Measurements from ENCODE around the gene FHOD1.

FHOD1 gene

GRCh38 chr16:67241008-67241900 lies 6.0 kb downstream of the FHOD1 start:
- in situ Hi-C loops (cut with HindIII; ENCODE audit: low sequenced_read_pairs) = no loop called here
- DNase-seq (ENCODE audit: low read depth, low spot score) = peak; percentile 75
- no peak overlapping the region for H3K4me3 ChIP-seq (ENCODE audit: low read depth, low read length)
- no peak for TF ChIP-seq CTCF (IDR thresholded peaks at IDR 0.05; ENCODE audit: low read depth, low read length)

- TF ChIP-seq CTCF (IDR thresholded peaks at IDR 0.05; ENCODE audit: low read depth, low read length) = no peak
- H3K4me3 ChIP-seq (ENCODE audit: low read depth, low read length) = no peak overlapping the region
- DNase-seq (ENCODE audit: low read depth, low spot score) = no peak
- in situ Hi-C loops (cut with HindIII; ENCODE audit: low sequenced_read_pairs) = no loop called here
Observed at GRCh38 chr16:67240506-67240905, 6.8 kb downstream of the FHOD1 start.

GRCh38 chr16:67238806-67239470 lies 8.3 kb downstream of the FHOD1 start:
- TF ChIP-seq CTCF (IDR thresholded peaks at IDR 0.05; ENCODE audit: low read depth, low read length) = no peak
- in situ Hi-C loops (cut with HindIII; ENCODE audit: low sequenced_read_pairs) = no loop called here
- no peak overlapping the region for H3K4me3 ChIP-seq (ENCODE audit: low read depth, low read length)
- no peak for DNase-seq (ENCODE audit: low read depth, low spot score)

- DNase-seq (ENCODE audit: low read depth, low spot score) = no peak
- H3K4me3 ChIP-seq (ENCODE audit: low read depth, low read length) = no peak overlapping the region
- in situ Hi-C loops (cut with HindIII; ENCODE audit: low sequenced_read_pairs) = no loop called here
- TF ChIP-seq CTCF (IDR thresholded peaks at IDR 0.05; ENCODE audit: low read depth, low read length) = no peak
Observed at GRCh38 chr16:67238278-67238575, 9.1 kb downstream of the FHOD1 start.

GRCh38 chr16:67237396-67238277 lies 9.6 kb downstream of the FHOD1 start:
- in situ Hi-C loops (cut with HindIII; ENCODE audit: low sequenced_read_pairs) = no loop called here
- no peak for DNase-seq (ENCODE audit: low read depth, low spot score)
- TF ChIP-seq CTCF (IDR thresholded peaks at IDR 0.05; ENCODE audit: low read depth, low read length) = no peak
- H3K4me3 ChIP-seq (ENCODE audit: low read depth, low read length) = no peak overlapping the region
